SIG-M5 treated with dmso at 0.1 percent for 504 hours (cell line): Measurements from ENCODE around the gene ANKRD24.
A peak's percentile ranks its signal among the peaks of the same experiment; 100 is the strongest.
"Not testable (repeated sequence)": the region's sequence is repeated elsewhere in the genome, so short reads cannot be mapped to it uniquely, and the experiment has no call there.

Source experiments
- DNase-seq: peaks from one replicate; lab custom pipeline; 2025; ENCODE audit not compliant: unreplicated experiment; lab: John Stamatoyannopoulos, UW

The ANKRD24 gene

GRCh38 chr19:4182084-4182810, at the start of gene ANKRD24, which contains the start of gene SIRT6:
ANKRD24 (plus strand) TSS chr19:4182689; CDS start chr19:4186426, 3,737 bp downstream.
SIRT6 (minus strand) TSS chr19:4182563; CDS start chr19:4182539, 24 bp downstream.
- DNase-seq: peak; percentile 87

- no peak for DNase-seq
Observed at GRCh38 chr19:4134351-4134750, 48.1 kb upstream of the ANKRD24 start.

- DNase-seq: not testable (repeated sequence)
Observed at GRCh38 chr19:4135386-4135785, 47.1 kb upstream of the ANKRD24 start.

- DNase-seq: no peak
Observed at GRCh38 chr19:4136680-4137088, 45.8 kb upstream of the ANKRD24 start.

- DNase-seq: no peak
Observed at GRCh38 chr19:4138445-4138844, 44.0 kb upstream of the ANKRD24 start.

- peak; percentile 52 for DNase-seq
Observed at GRCh38 chr19:4139614-4140236, 42.8 kb upstream of the ANKRD24 start.

GRCh38 chr19:4140237-4140711, 42.2 kb upstream of the ANKRD24 start:
- peak; percentile 80 for DNase-seq

GRCh38 chr19:4142916-4143315, 39.6 kb upstream of the ANKRD24 start:
- not testable (repeated sequence) for DNase-seq

- no peak for DNase-seq
Observed at GRCh38 chr19:4144666-4145249, 37.7 kb upstream of the ANKRD24 start.

- DNase-seq: no peak
Observed at GRCh38 chr19:4149518-4150288, 32.8 kb upstream of the ANKRD24 start.

- DNase-seq: no peak
Observed at GRCh38 chr19:4151623-4152022, 30.9 kb upstream of the ANKRD24 start.

- DNase-seq: no peak
Observed at GRCh38 chr19:4152241-4152998, 30.1 kb upstream of the ANKRD24 start.

- DNase-seq: no peak
Observed at GRCh38 chr19:4154571-4155312, 27.7 kb upstream of the ANKRD24 start.

- DNase-seq: no peak
Observed at GRCh38 chr19:4157164-4157563, 25.3 kb upstream of the ANKRD24 start.

- DNase-seq: not testable (repeated sequence)
Observed at GRCh38 chr19:4157971-4158370, 24.5 kb upstream of the ANKRD24 start.

GRCh38 chr19:4161415-4162077, 20.9 kb upstream of the ANKRD24 start:
- no peak for DNase-seq

GRCh38 chr19:4164262-4164661, 18.2 kb upstream of the ANKRD24 start:
- DNase-seq: no peak

GRCh38 chr19:4171676-4172075, 10.8 kb upstream of the ANKRD24 start:
- no peak for DNase-seq

- peak; percentile 28 for DNase-seq
Observed at GRCh38 chr19:4172861-4173473, 9.5 kb upstream of the ANKRD24 start.
